Prostate gland (tissue), 2 donors: ENCODE measurements around the gene ATP6V0A4.

Source experiments
- CTCF ChIP-seq, 4 experiments: fragments of 200-600 bp in 2 of 4; fragments of 450-650 bp in 2 of 4; sonication (generic) in 2 of 4; IDR thresholded peaks; 1 replicate in 3 of 4; 2 replicates in 1 of 4; pipeline ENCODE4 v1.5.1; 2016 to 2019; ENCODE audit warnings: antibody characterized with exemption in 4 of 4, mild to moderate bottlenecking in 2 of 4, moderate library complexity in 2 of 4
- POLR2A ChIP-seq: fragments of 450-650 bp; IDR thresholded peaks from one replicate; pipeline ENCODE4 v1.6.1; 2016; ENCODE audit warnings: antibody characterized with exemption, mild to moderate bottlenecking
- POLR2AphosphoS5 ChIP-seq: sonication (generic); formaldehyde crosslinking; IDR thresholded peaks from one replicate; pipeline ENCODE4 v1.6.1; 2017; ENCODE audit warnings: antibody characterized with exemption

- no peak for TF ChIP-seq CTCF (IDR thresholded peaks at IDR 0.05)
- no peak for TF ChIP-seq POLR2A
- no peak for TF ChIP-seq POLR2AphosphoS5
Observed at GRCh38 chr7:138695106-138695505, 102.9 kb downstream of the ATP6V0A4 start.
